ENCODE results near the gene RBMS3.

The RBMS3 gene

GRCh38 chr3:29991198-29991597 lies 710.3 kb downstream of the RBMS3 start:
- H3K4me3 ChIP-seq (ENCODE audit: low read depth, low read length), result no peak overlapping the region
- no peak for TF ChIP-seq CTCF (IDR thresholded peaks at IDR 0.05; ENCODE audit: control insufficient read depth, extremely low read depth, insufficient read depth)

GRCh38 chr3:30002797-30003196 lies 721.9 kb downstream of the RBMS3 start:
- H3K4me3 ChIP-seq (ENCODE audit: low read depth, low read length), result no peak overlapping the region
- no peak for DNase-seq (ENCODE audit: low read depth)
- TF ChIP-seq CTCF (IDR thresholded peaks at IDR 0.05; ENCODE audit: control insufficient read depth, extremely low read depth, insufficient read depth), result no peak

More at GRCh38 chr3:29991198-29991597, 710.3 kb downstream of the RBMS3 start:
- no peak for DNase-seq (ENCODE audit: low read depth)

GRCh38 chr3:30003741-30004140 lies 722.9 kb downstream of the RBMS3 start:
- DNase-seq (ENCODE audit: low read depth), result no peak
- no peak overlapping the region for H3K4me3 ChIP-seq (ENCODE audit: low read depth, low read length)
- no peak for TF ChIP-seq CTCF (IDR thresholded peaks at IDR 0.05; ENCODE audit: control insufficient read depth, extremely low read depth, insufficient read depth)

GRCh38 chr3:30004481-30004880 lies 723.6 kb downstream of the RBMS3 start:
- TF ChIP-seq CTCF (IDR thresholded peaks at IDR 0.05; ENCODE audit: control insufficient read depth, extremely low read depth, insufficient read depth), result no peak
- no peak overlapping the region for H3K4me3 ChIP-seq (ENCODE audit: low read depth, low read length)
- DNase-seq (ENCODE audit: low read depth), result no peak

- H3K4me3 ChIP-seq (ENCODE audit: low read depth, low read length), result no peak overlapping the region
- no peak for DNase-seq (ENCODE audit: low read depth)
- no peak for TF ChIP-seq CTCF (IDR thresholded peaks at IDR 0.05; ENCODE audit: control insufficient read depth, extremely low read depth, insufficient read depth)
Observed at GRCh38 chr3:30006111-30006510, 725.2 kb downstream of the RBMS3 start.

GRCh38 chr3:30007668-30008067 lies 726.8 kb downstream of the RBMS3 start:
- no peak overlapping the region for H3K4me3 ChIP-seq (ENCODE audit: low read depth, low read length)
- DNase-seq (ENCODE audit: low read depth), result no peak
- no peak for TF ChIP-seq CTCF (IDR thresholded peaks at IDR 0.05; ENCODE audit: control insufficient read depth, extremely low read depth, insufficient read depth)

- no peak for TF ChIP-seq CTCF (IDR thresholded peaks at IDR 0.05; ENCODE audit: control insufficient read depth, extremely low read depth, insufficient read depth)
- no peak overlapping the region for H3K4me3 ChIP-seq (ENCODE audit: low read depth, low read length)
- no peak for DNase-seq (ENCODE audit: low read depth)
Observed at GRCh38 chr3:30011237-30011803, 730.4 kb downstream of the RBMS3 start.

All from LNCaP clone FGC (cell line).